ENCODE results near the gene SALL4. TPM values are rescaled to one million over a fixed set of nuclear protein-coding genes. Genes with fewer than 3 reads are reported as not detected.

Gene SALL4
- total and polyA plus RNA-seq, 2 of the 8 experiments (the other 6 are each of a cell fraction or from before 2014, with no cell fraction given): 108 to 235 TPM

GRCh38 chr20:51745804-51746203 lies 56.5 kb downstream of the SALL4 start:
- no peak overlapping the region for H3K27ac ChIP-seq (ENCODE audit: low read depth, low read length)
- H3K27me3 ChIP-seq (replicated peaks in 1 of 4; ENCODE audit: control insufficient read depth in 3 of 4, extremely low read depth in 1 of 4, insufficient read depth in 3 of 4, low read length in 3 of 4): no peaks in the 10 kb centered on the region
- no peak overlapping the region for H3K56ac ChIP-seq (replicated peaks; ENCODE audit: insufficient read length, low read depth, low read length)
- POLR2A ChIA-PET (ENCODE audit: partially characterized antibody): no interaction called here
- H3K9ac ChIP-seq (replicated peaks in 1 of 4; ENCODE audit: extremely low read depth in 1 of 4, low read depth in 3 of 4, low read length in 3 of 4): no peak overlapping the region
- no peaks in the 10 kb centered on the region for H3K79me2 ChIP-seq (ENCODE audit: control insufficient read depth in 1 of 2, insufficient read depth in 2 of 2, low read length in 2 of 2)
- no peaks in the 10 kb centered on the region for H3K36me3 ChIP-seq (ENCODE audit: control insufficient read depth in 2 of 4, insufficient read depth in 4 of 4, low read length in 3 of 4)
- no peaks in the 10 kb centered on the region for H3K9me3 ChIP-seq (ENCODE audit: insufficient read depth in 2 of 2, low read depth in 1 of 2, low read length in 1 of 2)
- 86% methylated on average over 3 of the region's 3 CpGs; no CpG with 5 or more reads in 1 of the 2 experiments for WGBS, 2 experiments (ENCODE audit: extremely low coverage in 1 of 2, insufficient coverage in 1 of 2, insufficient read length in 1 of 2, insufficient replicate concordance in 2 of 2, low coverage in 1 of 2, low lambda C conversion rate in 2 of 2, missing lambda C conversion rate in 1 of 2)
- DNase-seq (ENCODE audit: low read depth in 1 of 2, low spot score in 2 of 2) (no peak), FAIRE-seq (no peak)
- no peak overlapping the region for H3K18ac ChIP-seq (ENCODE audit: extremely low read depth, low read length)
- no peak overlapping the region for H4K8ac ChIP-seq (ENCODE audit: extremely low read depth, insufficient read depth, low read length)
- no peak overlapping the region for H2BK12ac ChIP-seq (ENCODE audit: low read depth, low read length)
- H3K4ac ChIP-seq (replicated peaks; ENCODE audit: insufficient read length, low read depth, low read length): no peak overlapping the region
- no peak overlapping the region for H3K4me2 ChIP-seq (ENCODE audit: insufficient read depth in 1 of 2, low read depth in 2 of 2, low read length in 2 of 2)
- no peak overlapping the region for H3K4me3 ChIP-seq (ENCODE audit: extremely low read depth in 1 of 4, insufficient read depth in 2 of 4, low read depth in 3 of 4, low read length in 4 of 4)
- no peaks in the 10 kb centered on the region for H3K23me2 ChIP-seq (ENCODE audit: low read depth, low read length)
- H2BK120ac ChIP-seq (replicated peaks; ENCODE audit: low read depth, low read length): no peak overlapping the region
- no peak overlapping the region for H2AFZ ChIP-seq (ENCODE audit: low read length)
- no peak overlapping the region for H4K5ac ChIP-seq (ENCODE audit: insufficient read length, low read depth, low read length)
- H3K23ac ChIP-seq (ENCODE audit: insufficient read length): no peak overlapping the region
- no peak overlapping the region for H4K91ac ChIP-seq (replicated peaks; ENCODE audit: insufficient read length, low read length)
- H2BK20ac ChIP-seq (ENCODE audit: low read length): no peak overlapping the region
- H4K20me1 ChIP-seq (replicated peaks in 1 of 2; ENCODE audit: control insufficient read depth in 1 of 2, insufficient read depth in 2 of 2, low read length in 2 of 2): peaks cover 0 to 3% of the 10 kb centered on the region in 2 experiments
- H3K79me1 ChIP-seq (ENCODE audit: low read depth, low read length): no peaks in the 10 kb centered on the region
- H2BK5ac ChIP-seq (ENCODE audit: low read depth, low read length): no peak overlapping the region
- no peak overlapping the region for H3K14ac ChIP-seq (ENCODE audit: insufficient read length)
- no peak overlapping the region for H2AK5ac ChIP-seq (ENCODE audit: low read depth, low read length)
- H2BK15ac ChIP-seq (ENCODE audit: low read length): no peak overlapping the region
- TF ChIP-seq EZH2 (IDR thresholded peaks at IDR 0.05; ENCODE audit: low read depth, low read length, severe bottlenecking): no peak
- TF ChIP-seq RBBP5 (IDR thresholded peaks at IDR 0.05; ENCODE audit: borderline replicate concordance, low read depth, low read length): no peak
- no peak for TF ChIP-seq TAF7 (optimal IDR thresholded peaks at IDR 0.05; ENCODE audit: borderline replicate concordance, low read depth, low read length)
- no peak for TF ChIP-seq JUND (IDR thresholded peaks at IDR 0.05; ENCODE audit: low read length)
- TF ChIP-seq ASH2L (IDR thresholded peaks at IDR 0.05; ENCODE audit: low read length): no peak
- TF ChIP-seq KDM1A (IDR thresholded peaks at IDR 0.05; ENCODE audit: borderline replicate concordance, low read length): peak; percentile 71; the same call in 1 of the 2 replicates
- CTCF ChIA-PET (ENCODE audit: partially characterized antibody): interaction anchor here (0.6 to 1.4 kb wide), 4 partner anchors 10 to 35 kb away, joined by 3 to 6 read pairs (median 4); no protein-coding TSS in a partner anchor
- peaks cover 0 to 2% (median 0%) of the 10 kb centered on the region in 4 experiments; a peak in 3 of 7 replicates for H3K4me1 ChIP-seq (replicated peaks in 1 of 4; ENCODE audit: control insufficient read depth in 3 of 4, insufficient read depth in 4 of 4, low read length in 3 of 4)
